H1 (cell line): ENCODE measurements around the gene SLC6A18.

ENCODE experiments used
- ASH2L ChIP-seq: fragments of 200-600, 300-600 bp; sonication (generic); IDR thresholded peaks from one replicate; pipeline ENCODE4 v1.7.1; 2017; ENCODE audit warnings: low read length
- CHD1 ChIP-seq: IDR thresholded peaks from 2 replicates; pipeline ENCODE4 v1.6.1; 2012; ENCODE audit warnings: low read depth, low read length, improper control_type of control experiment
- FOSL1 ChIP-seq: IDR thresholded peaks from 2 replicates; pipeline ENCODE4 v1.6.1; 2011; ENCODE audit warnings: mild to moderate bottlenecking, low read depth, low read length, moderate library complexity; ENCODE audit not compliant: insufficient read depth
- GABPA ChIP-seq: IDR thresholded peaks from 2 replicates; pipeline ENCODE4 v1.6.1; 2011; ENCODE audit warnings: mild to moderate bottlenecking, low read length, moderate library complexity, borderline replicate concordance; ENCODE audit not compliant: insufficient read depth
- JUND ChIP-seq: IDR thresholded peaks from 2 replicates; pipeline ENCODE4 v1.6.1; 2011; ENCODE audit warnings: mild to moderate bottlenecking, improper control_type of control experiment, low read length
- POLR2A ChIP-seq, 2 experiments: IDR thresholded peaks; 1 replicate in 1 of 2; 2 replicates in 1 of 2; pipeline ENCODE4 v1.6.1; 2011; ENCODE audit warnings: low read depth in 2 of 2, low read length in 2 of 2, mild to moderate bottlenecking in 2 of 2; ENCODE audit errors: control extremely low read depth in 1 of 2
- POLR2AphosphoS5 ChIP-seq: IDR thresholded peaks from 2 replicates; pipeline ENCODE4 v1.6.1; 2011; ENCODE audit warnings: low read depth, low read length
- RFX5 ChIP-seq: IDR thresholded peaks from 2 replicates; pipeline ENCODE4 v1.6.1; 2011; ENCODE audit warnings: low read depth, low read length, improper control_type of control experiment, borderline replicate concordance
- RNF2 ChIP-seq: fragments of 200-900, 300-1000 bp; sonication (generic); IDR thresholded peaks from 2 replicates; pipeline ENCODE4 v1.7.1; 2016; ENCODE audit warnings: borderline replicate concordance, low read depth, mild to moderate bottlenecking, antibody characterized with exemption, low read length; ENCODE audit not compliant: poor library complexity, severe bottlenecking; ENCODE audit errors: missing control alignments
- SP1 ChIP-seq: IDR thresholded peaks from 2 replicates; pipeline ENCODE4 v1.6.1; 2011; ENCODE audit warnings: low read depth, low read length
- SRF ChIP-seq: IDR thresholded peaks from 2 replicates; pipeline ENCODE4 v1.6.1; 2011; ENCODE audit warnings: mild to moderate bottlenecking, low read depth, low read length, moderate library complexity
- TAF1 ChIP-seq: IDR thresholded peaks from 2 replicates; pipeline ENCODE4 v1.6.1; 2011; ENCODE audit warnings: mild to moderate bottlenecking, low read depth, low read length
- TF ChIP-seq, protein P1 (sequence below), 3 experiments: IDR thresholded peaks; 1 replicate in 2 of 3; 2 replicates in 1 of 3; pipeline versions ENCODE4 v1.5.1 to v1.6.1; 2011; ENCODE audit warnings: low read length in 3 of 3, mild to moderate bottlenecking in 3 of 3, inconsistent platforms in 2 of 3, low read depth in 1 of 3, moderate library complexity in 1 of 3; ENCODE audit not compliant: insufficient read depth in 1 of 3; ENCODE audit errors: control extremely low read depth in 1 of 3

DNA sequence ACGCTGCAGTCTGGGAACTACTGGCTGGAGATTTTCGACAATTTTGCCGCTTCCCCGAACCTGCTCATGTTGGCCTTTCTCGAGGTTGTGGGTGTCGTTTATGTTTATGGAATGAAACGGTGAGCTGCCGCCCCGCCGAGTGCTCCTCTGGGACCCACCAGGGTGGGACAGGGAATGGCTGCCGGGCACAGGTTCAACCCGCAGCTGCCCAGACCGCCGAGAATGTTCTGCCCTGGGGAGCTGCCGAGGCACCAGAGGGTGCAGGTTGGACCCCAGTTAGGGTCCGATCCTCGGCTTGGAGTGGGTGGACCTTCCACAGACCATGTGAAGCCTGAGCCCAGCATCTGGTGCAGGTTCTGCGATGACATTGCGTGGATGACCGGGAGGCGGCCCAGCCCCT lies 19.1 kb downstream of the SLC6A18 start:
- TF ChIP-seq TAF1: no peak
- TF ChIP-seq SRF: no peak
- no peak for TF ChIP-seq FOSL1
- TF ChIP-seq CHD1: no peak
- TF ChIP-seq JUND: no peak
- no peak for TF ChIP-seq POLR2A (IDR thresholded peaks at IDR 0.05; ENCODE audit: control extremely low read depth in 1 of 2, low read depth in 2 of 2, low read length in 2 of 2)
- TF ChIP-seq, protein P1, sequence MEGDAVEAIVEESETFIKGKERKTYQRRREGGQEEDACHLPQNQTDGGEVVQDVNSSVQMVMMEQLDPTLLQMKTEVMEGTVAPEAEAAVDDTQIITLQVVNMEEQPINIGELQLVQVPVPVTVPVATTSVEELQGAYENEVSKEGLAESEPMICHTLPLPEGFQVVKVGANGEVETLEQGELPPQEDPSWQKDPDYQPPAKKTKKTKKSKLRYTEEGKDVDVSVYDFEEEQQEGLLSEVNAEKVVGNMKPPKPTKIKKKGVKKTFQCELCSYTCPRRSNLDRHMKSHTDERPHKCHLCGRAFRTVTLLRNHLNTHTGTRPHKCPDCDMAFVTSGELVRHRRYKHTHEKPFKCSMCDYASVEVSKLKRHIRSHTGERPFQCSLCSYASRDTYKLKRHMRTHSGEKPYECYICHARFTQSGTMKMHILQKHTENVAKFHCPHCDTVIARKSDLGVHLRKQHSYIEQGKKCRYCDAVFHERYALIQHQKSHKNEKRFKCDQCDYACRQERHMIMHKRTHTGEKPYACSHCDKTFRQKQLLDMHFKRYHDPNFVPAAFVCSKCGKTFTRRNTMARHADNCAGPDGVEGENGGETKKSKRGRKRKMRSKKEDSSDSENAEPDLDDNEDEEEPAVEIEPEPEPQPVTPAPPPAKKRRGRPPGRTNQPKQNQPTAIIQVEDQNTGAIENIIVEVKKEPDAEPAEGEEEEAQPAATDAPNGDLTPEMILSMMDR (IDR thresholded peaks at IDR 0.05; ENCODE audit: control extremely low read depth in 1 of 3, insufficient read depth in 1 of 3, low read depth in 1 of 3, low read length in 3 of 3): no peak
- no peak for TF ChIP-seq GABPA
- no peak for TF ChIP-seq POLR2AphosphoS5
- TF ChIP-seq RNF2: no peak
- TF ChIP-seq SP1: no peak
- no peak for TF ChIP-seq ASH2L
- TF ChIP-seq RFX5: no peak
